ENCODE measurements around the gene RPA1.

DNA sequence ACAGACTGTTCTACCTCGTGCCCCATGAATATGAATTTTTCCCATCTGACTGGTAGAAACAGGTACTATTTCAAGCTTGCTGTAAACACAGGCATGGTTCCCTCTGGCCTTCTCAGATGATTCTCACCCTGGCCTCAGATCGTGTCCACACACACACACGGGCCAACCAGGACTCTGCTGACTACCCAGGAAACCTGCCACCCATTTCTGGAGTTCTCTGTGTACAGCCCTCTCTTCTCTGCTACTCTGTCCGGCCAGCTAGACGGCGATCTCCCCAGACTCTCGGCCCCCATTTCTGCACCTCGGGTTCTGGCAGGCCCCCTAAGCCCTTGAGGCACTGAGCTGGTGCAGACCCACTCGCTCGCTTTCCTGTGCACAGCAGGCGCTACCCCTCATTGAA, 31.2 kb downstream of the RPA1 start:
- TF ChIP-seq, protein P1, sequence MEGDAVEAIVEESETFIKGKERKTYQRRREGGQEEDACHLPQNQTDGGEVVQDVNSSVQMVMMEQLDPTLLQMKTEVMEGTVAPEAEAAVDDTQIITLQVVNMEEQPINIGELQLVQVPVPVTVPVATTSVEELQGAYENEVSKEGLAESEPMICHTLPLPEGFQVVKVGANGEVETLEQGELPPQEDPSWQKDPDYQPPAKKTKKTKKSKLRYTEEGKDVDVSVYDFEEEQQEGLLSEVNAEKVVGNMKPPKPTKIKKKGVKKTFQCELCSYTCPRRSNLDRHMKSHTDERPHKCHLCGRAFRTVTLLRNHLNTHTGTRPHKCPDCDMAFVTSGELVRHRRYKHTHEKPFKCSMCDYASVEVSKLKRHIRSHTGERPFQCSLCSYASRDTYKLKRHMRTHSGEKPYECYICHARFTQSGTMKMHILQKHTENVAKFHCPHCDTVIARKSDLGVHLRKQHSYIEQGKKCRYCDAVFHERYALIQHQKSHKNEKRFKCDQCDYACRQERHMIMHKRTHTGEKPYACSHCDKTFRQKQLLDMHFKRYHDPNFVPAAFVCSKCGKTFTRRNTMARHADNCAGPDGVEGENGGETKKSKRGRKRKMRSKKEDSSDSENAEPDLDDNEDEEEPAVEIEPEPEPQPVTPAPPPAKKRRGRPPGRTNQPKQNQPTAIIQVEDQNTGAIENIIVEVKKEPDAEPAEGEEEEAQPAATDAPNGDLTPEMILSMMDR (IDR thresholded peaks at IDR 0.05), result no peak
- TF ChIP-seq POLR2A (IDR thresholded peaks at IDR 0.05), result no peak
- TF ChIP-seq POLR2AphosphoS5 (IDR thresholded peaks at IDR 0.05), result no peak
